HepG2 (cell line): ENCODE results near the gene TACC3. TPM values are rescaled to one million over a fixed set of nuclear protein-coding genes. Genes with fewer than 3 reads are reported as not detected.

ENCODE experiments used
- KLF13 ChIP-seq: sonication (generic); formaldehyde crosslinking; IDR thresholded peaks from 2 replicates; pipeline ENCODE4 v1.4.0; 2020; ENCODE audit warnings: mild to moderate bottlenecking, missing genetic modification reagents
- MYC ChIP-seq: sonication (generic); formaldehyde crosslinking; IDR thresholded peaks from 2 replicates; pipeline ENCODE4 v1.9.0; 2021; ENCODE audit warnings: missing genetic modification reagents, borderline replicate concordance
- SAFB2 ChIP-seq: sonication (generic); formaldehyde crosslinking; IDR thresholded peaks from 2 replicates; pipeline ENCODE4 v1.5.1; 2020; ENCODE audit warnings: missing genetic modification reagents, low read depth, mild to moderate bottlenecking, borderline replicate concordance
- TBL1XR1 ChIP-seq: fragments of 150-350 bp; IDR thresholded peaks from 2 replicates; pipeline ENCODE4 v1.6.1; 2014; ENCODE audit warnings: borderline replicate concordance, low read length; ENCODE audit not compliant: partially characterized antibody
- TRIM24 ChIP-seq: sonication (generic); formaldehyde crosslinking; IDR thresholded peaks from 2 replicates; pipeline ENCODE4 v1.8.0; 2022; ENCODE audit warnings: mild to moderate bottlenecking, missing genetic modification reagents
- ZNF232 ChIP-seq: sonication (generic); formaldehyde crosslinking; IDR thresholded peaks from 2 replicates; pipeline ENCODE4 v1.4.0; 2020; ENCODE audit warnings: missing genetic modification reagents, borderline replicate concordance
- ZNF260 ChIP-seq: sonication (generic); formaldehyde crosslinking; IDR thresholded peaks from 2 replicates; pipeline ENCODE4 v1.4.0; 2020; ENCODE audit warnings: missing genetic modification reagents, low read depth, mild to moderate bottlenecking, borderline replicate concordance
- ZNF775 ChIP-seq: sonication (generic); formaldehyde crosslinking; IDR thresholded peaks from 2 replicates; pipeline ENCODE4 v1.4.0; 2020; ENCODE audit warnings: missing genetic modification reagents, mild to moderate bottlenecking, moderate library complexity, borderline replicate concordance
- ZZZ3 ChIP-seq: sonication (generic); formaldehyde crosslinking; IDR thresholded peaks from 2 replicates; pipeline ENCODE4 v1.4.0; 2020; ENCODE audit warnings: missing genetic modification reagents, mild to moderate bottlenecking, borderline replicate concordance
- polyA plus RNA-seq, 8 experiments: library from polyadenylated mRNA; depleted of rRNA in 3 of 8; stranded (reverse) in 7 of 8; unstranded in 1 of 8; fragments of >200 nt; fragmentation: Illumina TruSeq in 4 of 8; extraction: Trizol in 4 of 8; gene quantifications; 2 replicates each; pipeline versions ENCODE4 v1.2.1 to v1.2.3, GENCODE V29; 2011 to 2016; ENCODE audit warnings: low read depth in 4 of 8, missing spikeins in 1 of 8, mixed read lengths in 1 of 8; ENCODE audit not compliant: insufficient read depth in 1 of 8
- total RNA-seq, 5 experiments: library from RNA; depleted of rRNA; stranded (reverse); fragments of >200 nt; fragmentation: Illumina TruSeq; extraction: Trizol; gene quantifications; 2 replicates each; pipeline ENCODE4 v1.2.3, GENCODE V29; 2016; ENCODE audit warnings: low read depth in 1 of 5
- TF ChIP-seq, protein P1 (sequence below): sonication (generic); formaldehyde crosslinking; IDR thresholded peaks from 2 replicates; pipeline ENCODE4 v1.4.0; 2020; ENCODE audit warnings: mild to moderate bottlenecking, missing genetic modification reagents
- TF ChIP-seq, protein P2 (sequence below): IDR thresholded peaks from 2 replicates; pipeline ENCODE4 v1.6.1; 2016; ENCODE audit warnings: low read depth, borderline replicate concordance
- TF ChIP-seq, protein P3 (sequence below): sonication (generic); formaldehyde crosslinking; IDR thresholded peaks from 2 replicates; pipeline ENCODE4 v1.4.0; 2020; ENCODE audit warnings: missing genetic modification reagents, borderline replicate concordance
- TF ChIP-seq, protein P4 (sequence below): sonication (generic); formaldehyde crosslinking; conservative IDR thresholded peaks from 2 replicates; pipeline ENCODE4 v1.8.0; 2022; ENCODE audit warnings: missing genetic modification reagents
- TF ChIP-seq, protein P5 (sequence below): sonication (generic); formaldehyde crosslinking; IDR thresholded peaks from 2 replicates; pipeline ENCODE4 v1.5.1; 2020; ENCODE audit warnings: mild to moderate bottlenecking, missing genetic modification reagents, moderate library complexity

TACC3 gene
- total and polyA plus RNA-seq, 2 of the 13 experiments (the other 11 are each of a cell fraction or from before 2014, with no cell fraction given), result 20.3 to 21.2 TPM

DNA sequence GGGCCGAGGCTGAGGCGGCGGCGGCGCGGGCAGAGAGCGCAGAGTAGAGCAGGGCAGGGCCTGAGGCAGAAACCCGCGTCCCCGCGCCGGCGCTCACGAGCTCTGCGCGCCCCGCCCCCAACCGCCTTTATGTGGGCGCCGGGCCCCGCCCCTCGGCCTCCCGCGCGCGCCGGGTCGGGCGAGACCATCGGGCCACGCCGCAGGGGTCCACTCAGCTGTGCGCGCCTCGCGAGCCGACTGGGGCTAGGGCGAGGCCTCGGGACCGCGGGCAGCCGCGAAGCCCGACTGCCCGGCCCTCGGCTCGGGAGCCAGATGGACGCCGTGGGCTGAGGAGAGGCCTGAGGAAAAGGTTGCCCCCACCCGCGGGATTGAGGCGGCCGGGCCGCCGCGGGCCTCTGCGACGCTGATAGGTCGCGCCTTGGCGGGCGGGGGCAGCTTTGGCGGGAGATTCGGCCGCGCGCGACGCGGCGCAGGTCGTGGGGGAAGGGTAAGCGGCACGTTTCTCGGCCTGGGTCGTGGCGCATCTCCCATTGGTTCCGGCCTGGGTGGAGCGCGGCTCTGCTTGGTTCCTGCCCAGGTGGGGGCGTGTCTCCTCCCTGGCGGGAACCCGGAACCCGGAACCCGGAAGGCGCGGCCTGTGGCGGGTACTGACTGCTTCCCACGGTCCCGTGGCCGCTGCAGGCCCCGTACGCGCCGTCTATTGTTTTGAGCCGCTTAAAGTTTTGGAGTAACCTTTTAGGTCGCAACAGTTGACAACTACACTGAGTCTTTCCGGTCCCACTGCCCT is 8.9 kb upstream of the TACC3 start, which contains the start of gene SLBP (continued):
- TF ChIP-seq, protein P1, sequence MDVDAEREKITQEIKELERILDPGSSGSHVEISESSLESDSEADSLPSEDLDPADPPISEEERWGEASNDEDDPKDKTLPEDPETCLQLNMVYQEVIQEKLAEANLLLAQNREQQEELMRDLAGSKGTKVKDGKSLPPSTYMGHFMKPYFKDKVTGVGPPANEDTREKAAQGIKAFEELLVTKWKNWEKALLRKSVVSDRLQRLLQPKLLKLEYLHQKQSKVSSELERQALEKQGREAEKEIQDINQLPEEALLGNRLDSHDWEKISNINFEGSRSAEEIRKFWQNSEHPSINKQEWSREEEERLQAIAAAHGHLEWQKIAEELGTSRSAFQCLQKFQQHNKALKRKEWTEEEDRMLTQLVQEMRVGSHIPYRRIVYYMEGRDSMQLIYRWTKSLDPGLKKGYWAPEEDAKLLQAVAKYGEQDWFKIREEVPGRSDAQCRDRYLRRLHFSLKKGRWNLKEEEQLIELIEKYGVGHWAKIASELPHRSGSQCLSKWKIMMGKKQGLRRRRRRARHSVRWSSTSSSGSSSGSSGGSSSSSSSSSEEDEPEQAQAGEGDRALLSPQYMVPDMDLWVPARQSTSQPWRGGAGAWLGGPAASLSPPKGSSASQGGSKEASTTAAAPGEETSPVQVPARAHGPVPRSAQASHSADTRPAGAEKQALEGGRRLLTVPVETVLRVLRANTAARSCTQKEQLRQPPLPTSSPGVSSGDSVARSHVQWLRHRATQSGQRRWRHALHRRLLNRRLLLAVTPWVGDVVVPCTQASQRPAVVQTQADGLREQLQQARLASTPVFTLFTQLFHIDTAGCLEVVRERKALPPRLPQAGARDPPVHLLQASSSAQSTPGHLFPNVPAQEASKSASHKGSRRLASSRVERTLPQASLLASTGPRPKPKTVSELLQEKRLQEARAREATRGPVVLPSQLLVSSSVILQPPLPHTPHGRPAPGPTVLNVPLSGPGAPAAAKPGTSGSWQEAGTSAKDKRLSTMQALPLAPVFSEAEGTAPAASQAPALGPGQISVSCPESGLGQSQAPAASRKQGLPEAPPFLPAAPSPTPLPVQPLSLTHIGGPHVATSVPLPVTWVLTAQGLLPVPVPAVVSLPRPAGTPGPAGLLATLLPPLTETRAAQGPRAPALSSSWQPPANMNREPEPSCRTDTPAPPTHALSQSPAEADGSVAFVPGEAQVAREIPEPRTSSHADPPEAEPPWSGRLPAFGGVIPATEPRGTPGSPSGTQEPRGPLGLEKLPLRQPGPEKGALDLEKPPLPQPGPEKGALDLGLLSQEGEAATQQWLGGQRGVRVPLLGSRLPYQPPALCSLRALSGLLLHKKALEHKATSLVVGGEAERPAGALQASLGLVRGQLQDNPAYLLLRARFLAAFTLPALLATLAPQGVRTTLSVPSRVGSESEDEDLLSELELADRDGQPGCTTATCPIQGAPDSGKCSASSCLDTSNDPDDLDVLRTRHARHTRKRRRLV, result 0 out of 2 replicates have a peak, but pooled peaks have one; percentile 51
- TF ChIP-seq TBL1XR1 (no peak), MYC (CRISPR knock-in tag) (peak; percentile 96), TRIM24 (CRISPR knock-in tag) (peak; percentile 84), ZNF775 (CRISPR knock-in tag) (0 out of 2 replicates have a peak, but pooled peaks have one; percentile 66), ZZZ3 (CRISPR knock-in tag) (peak; percentile 84; the same call in 1 of the 2 replicates), KLF13 (CRISPR knock-in tag) (no peak; the same call in 1 of the 2 replicates), SAFB2 (CRISPR knock-in tag) (peak; percentile 89; the same call in 1 of the 2 replicates), ZNF232 (CRISPR knock-in tag) (peak; percentile 99), ZNF260 (CRISPR knock-in tag) (no peak)
- TF ChIP-seq, protein P2, sequence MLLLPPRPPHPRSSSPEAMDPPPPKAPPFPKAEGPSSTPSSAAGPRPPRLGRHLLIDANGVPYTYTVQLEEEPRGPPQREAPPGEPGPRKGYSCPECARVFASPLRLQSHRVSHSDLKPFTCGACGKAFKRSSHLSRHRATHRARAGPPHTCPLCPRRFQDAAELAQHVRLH (CRISPR knock-in tag), result peak; percentile 99
- TF ChIP-seq, protein P3, sequence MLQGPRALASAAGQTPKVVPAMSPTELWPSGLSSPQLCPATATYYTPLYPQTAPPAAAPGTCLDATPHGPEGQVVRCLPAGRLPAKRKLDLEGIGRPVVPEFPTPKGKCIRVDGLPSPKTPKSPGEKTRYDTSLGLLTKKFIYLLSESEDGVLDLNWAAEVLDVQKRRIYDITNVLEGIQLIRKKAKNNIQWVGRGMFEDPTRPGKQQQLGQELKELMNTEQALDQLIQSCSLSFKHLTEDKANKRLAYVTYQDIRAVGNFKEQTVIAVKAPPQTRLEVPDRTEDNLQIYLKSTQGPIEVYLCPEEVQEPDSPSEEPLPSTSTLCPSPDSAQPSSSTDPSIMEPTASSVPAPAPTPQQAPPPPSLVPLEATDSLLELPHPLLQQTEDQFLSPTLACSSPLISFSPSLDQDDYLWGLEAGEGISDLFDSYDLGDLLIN, result peak; percentile 100
- TF ChIP-seq, protein P4, sequence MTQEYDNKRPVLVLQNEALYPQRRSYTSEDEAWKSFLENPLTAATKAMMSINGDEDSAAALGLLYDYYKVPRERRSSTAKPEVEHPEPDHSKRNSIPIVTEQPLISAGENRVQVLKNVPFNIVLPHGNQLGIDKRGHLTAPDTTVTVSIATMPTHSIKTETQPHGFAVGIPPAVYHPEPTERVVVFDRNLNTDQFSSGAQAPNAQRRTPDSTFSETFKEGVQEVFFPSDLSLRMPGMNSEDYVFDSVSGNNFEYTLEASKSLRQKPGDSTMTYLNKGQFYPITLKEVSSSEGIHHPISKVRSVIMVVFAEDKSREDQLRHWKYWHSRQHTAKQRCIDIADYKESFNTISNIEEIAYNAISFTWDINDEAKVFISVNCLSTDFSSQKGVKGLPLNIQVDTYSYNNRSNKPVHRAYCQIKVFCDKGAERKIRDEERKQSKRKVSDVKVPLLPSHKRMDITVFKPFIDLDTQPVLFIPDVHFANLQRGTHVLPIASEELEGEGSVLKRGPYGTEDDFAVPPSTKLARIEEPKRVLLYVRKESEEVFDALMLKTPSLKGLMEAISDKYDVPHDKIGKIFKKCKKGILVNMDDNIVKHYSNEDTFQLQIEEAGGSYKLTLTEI (CRISPR knock-in tag), result no peak
- TF ChIP-seq, protein P5, sequence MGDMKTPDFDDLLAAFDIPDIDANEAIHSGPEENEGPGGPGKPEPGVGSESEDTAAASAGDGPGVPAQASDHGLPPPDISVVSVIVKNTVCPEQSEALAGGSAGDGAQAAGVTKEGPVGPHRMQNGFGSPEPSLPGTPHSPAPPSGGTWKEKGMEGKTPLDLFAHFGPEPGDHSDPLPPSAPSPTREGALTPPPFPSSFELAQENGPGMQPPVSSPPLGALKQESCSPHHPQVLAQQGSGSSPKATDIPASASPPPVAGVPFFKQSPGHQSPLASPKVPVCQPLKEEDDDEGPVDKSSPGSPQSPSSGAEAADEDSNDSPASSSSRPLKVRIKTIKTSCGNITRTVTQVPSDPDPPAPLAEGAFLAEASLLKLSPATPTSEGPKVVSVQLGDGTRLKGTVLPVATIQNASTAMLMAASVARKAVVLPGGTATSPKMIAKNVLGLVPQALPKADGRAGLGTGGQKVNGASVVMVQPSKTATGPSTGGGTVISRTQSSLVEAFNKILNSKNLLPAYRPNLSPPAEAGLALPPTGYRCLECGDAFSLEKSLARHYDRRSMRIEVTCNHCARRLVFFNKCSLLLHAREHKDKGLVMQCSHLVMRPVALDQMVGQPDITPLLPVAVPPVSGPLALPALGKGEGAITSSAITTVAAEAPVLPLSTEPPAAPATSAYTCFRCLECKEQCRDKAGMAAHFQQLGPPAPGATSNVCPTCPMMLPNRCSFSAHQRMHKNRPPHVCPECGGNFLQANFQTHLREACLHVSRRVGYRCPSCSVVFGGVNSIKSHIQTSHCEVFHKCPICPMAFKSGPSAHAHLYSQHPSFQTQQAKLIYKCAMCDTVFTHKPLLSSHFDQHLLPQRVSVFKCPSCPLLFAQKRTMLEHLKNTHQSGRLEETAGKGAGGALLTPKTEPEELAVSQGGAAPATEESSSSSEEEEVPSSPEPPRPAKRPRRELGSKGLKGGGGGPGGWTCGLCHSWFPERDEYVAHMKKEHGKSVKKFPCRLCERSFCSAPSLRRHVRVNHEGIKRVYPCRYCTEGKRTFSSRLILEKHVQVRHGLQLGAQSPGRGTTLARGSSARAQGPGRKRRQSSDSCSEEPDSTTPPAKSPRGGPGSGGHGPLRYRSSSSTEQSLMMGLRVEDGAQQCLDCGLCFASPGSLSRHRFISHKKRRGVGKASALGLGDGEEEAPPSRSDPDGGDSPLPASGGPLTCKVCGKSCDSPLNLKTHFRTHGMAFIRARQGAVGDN (CRISPR knock-in tag), result peak; percentile 97
